HCT116 (cell line): ENCODE measurements around the gene CLEC19A. TPM values are rescaled to one million over a fixed set of nuclear protein-coding genes. Genes with fewer than 3 reads are reported as not detected.

ENCODE experiments used
- ATAC-seq: fragments of 200-7000 bp; cut with Tn5 transposase; 2 replicates; pipeline ENCODE4 v1.9.1; 2020; ENCODE audit warnings: mild to moderate bottlenecking, moderate library complexity
- BruUV-seq: library from RNA; stranded (reverse); fragments of 400-500 nt; replicated peaks from 2 replicates; lab custom pipeline; 2021; lab: Mats Ljungman, UMichigan
- CTCF ChIA-PET: fragments of 300-600 bp; sonication (Branson Sonifier 250); formaldehyde crosslinking; loops from one replicate; lab custom pipeline; 2021; ENCODE audit warnings: antibody characterized with exemption; lab: Charles Lee
- POLR2A ChIA-PET: fragments of 300-600, 350-600 bp; sonication (Branson Sonifier 250); formaldehyde crosslinking; loops from one replicate; lab custom pipeline; 2021; ENCODE audit warnings: antibody characterized with exemption; lab: Charles Lee
- RAD21 ChIA-PET, 2 experiments: fragments of 300-600 bp; sonication (Branson Sonifier 250); formaldehyde crosslinking; loops; one replicate each; lab custom pipeline; 2023; ENCODE audit warnings: low total read pairs in 2 of 2; ENCODE audit not compliant: uncharacterized antibody in 2 of 2, unreplicated experiment in 2 of 2, low non-redundant PET in 1 of 2; lab: Charles Lee
- DNase-seq: peaks from one replicate; pipeline ENCODE4 v3.0.0-alpha.2; 2010; ENCODE audit warnings: low read depth, low spot score
- H2AFZ ChIP-seq: fragments of 200-600 bp; shearing (Covaris generic), sonication (generic); 2 replicates; pipeline ENCODE4 v1.6.1; 2017; ENCODE audit warnings: low read depth, mixed run types, mixed read lengths, antibody characterized with exemption, low read length; ENCODE audit not compliant: poor library complexity, severe bottlenecking
- H3K27ac ChIP-seq: 2 replicates; pipeline ENCODE4 v1.5.1; 2012; ENCODE audit warnings: low read depth, low read length
- H3K27me3 ChIP-seq: fragments of 200-600 bp; sonication (generic); 2 replicates; pipeline ENCODE4 v1.6.1; 2016; ENCODE audit warnings: mixed run types, low read length, mixed read lengths; ENCODE audit not compliant: insufficient read depth
- H3K36me3 ChIP-seq, 2 experiments: fragments of 200-500 bp in 1 of 2; fragments of 200-600 bp in 1 of 2; sonication (Bioruptor generic) in 1 of 2; sonication (generic) in 1 of 2; 2 replicates each; pipeline versions ENCODE4 v1.5.1 to v1.6.1; 2014 to 2016; ENCODE audit warnings: low read length in 2 of 2, inconsistent platforms in 1 of 2, mixed read lengths in 1 of 2, mixed run types in 1 of 2; ENCODE audit not compliant: insufficient read depth in 2 of 2, control insufficient read depth in 1 of 2
- H3K4me1 ChIP-seq, 2 experiments: fragments of 200-600 bp in 1 of 2; sonication (generic) in 1 of 2; 2 replicates each; pipeline versions ENCODE4 v1.5.1 to v1.6.1; 2012 to 2017; ENCODE audit warnings: low read length in 2 of 2, inconsistent platforms in 1 of 2, mild to moderate bottlenecking in 1 of 2, mixed read lengths in 1 of 2, mixed run types in 1 of 2, moderate library complexity in 1 of 2; ENCODE audit not compliant: insufficient read depth in 2 of 2, control insufficient read depth in 1 of 2
- H3K4me2 ChIP-seq: fragments of 200-600 bp; sonication (generic); 2 replicates; pipeline ENCODE4 v1.6.1; 2017; ENCODE audit warnings: mixed run types, low read length, mixed read lengths
- H3K4me3 ChIP-seq, 2 experiments: fragments of 200-600 bp in 1 of 2; sonication (generic) in 1 of 2; replicated peaks in 1 of 2; 2 replicates each; pipeline ENCODE4 v1.5.1; 2011 to 2016; ENCODE audit warnings: low read length in 2 of 2, control low read depth in 1 of 2, low read depth in 1 of 2, mild to moderate bottlenecking in 1 of 2, mixed read lengths in 1 of 2, mixed run types in 1 of 2
- H3K79me2 ChIP-seq: fragments of 200-600 bp; sonication (generic); 2 replicates; pipeline ENCODE4 v1.6.1; 2017; ENCODE audit warnings: mild to moderate bottlenecking, mixed run types, low read length, moderate library complexity, mixed read lengths; ENCODE audit not compliant: insufficient read depth
- H3K9ac ChIP-seq: fragments of 200-600 bp; sonication (generic); 2 replicates; pipeline ENCODE4 v1.6.1; 2016; ENCODE audit warnings: low read length, mixed read lengths
- H3K9me2 ChIP-seq: fragments of 200-600 bp; sonication (generic), shearing (Covaris generic); 2 replicates; pipeline ENCODE4 v1.6.1; 2017; ENCODE audit warnings: mixed run types, mild to moderate bottlenecking, moderate library complexity; ENCODE audit not compliant: insufficient read depth
- H3K9me3 ChIP-seq, 2 experiments: fragments of 200-500 bp in 1 of 2; fragments of 200-600 bp in 1 of 2; sonication (Bioruptor generic) in 1 of 2; sonication (generic) in 1 of 2; 2 replicates each; pipeline ENCODE4 v1.6.1; 2014 to 2017; ENCODE audit warnings: low read length in 2 of 2, mixed read lengths in 2 of 2, inconsistent platforms in 1 of 2, low read depth in 1 of 2, mild to moderate bottlenecking in 1 of 2, mixed run types in 1 of 2, moderate library complexity in 1 of 2; ENCODE audit not compliant: control insufficient read depth in 1 of 2, insufficient read depth in 1 of 2
- H4K20me1 ChIP-seq: fragments of 200-600 bp; sonication (generic), shearing (Covaris generic); 2 replicates; pipeline ENCODE4 v1.6.1; 2017; ENCODE audit warnings: mixed run types, mild to moderate bottlenecking, moderate library complexity; ENCODE audit not compliant: insufficient read depth
- ATF3 ChIP-seq: IDR thresholded peaks from 2 replicates; pipeline ENCODE4 v1.6.1; 2012
- CBX3 ChIP-seq: IDR thresholded peaks from 2 replicates; pipeline ENCODE4 v1.6.1; 2012; ENCODE audit warnings: low read depth
- CEBPB ChIP-seq: IDR thresholded peaks from 2 replicates; pipeline ENCODE4 v1.6.1; 2012; ENCODE audit warnings: low read depth
- CTCF ChIP-seq, 3 experiments: fragments of 200-600 bp in 1 of 3; sonication (generic) in 1 of 3; IDR thresholded peaks in 2 of 3; conservative IDR thresholded peaks in 1 of 3; 2 replicates each; pipeline ENCODE4 v1.5.1; 2012 to 2017; ENCODE audit warnings: low read depth in 2 of 3, low read length in 2 of 3, antibody characterized with exemption in 1 of 3, borderline replicate concordance in 1 of 3, control low read depth in 1 of 3, mild to moderate bottlenecking in 1 of 3, mixed read lengths in 1 of 3, mixed run types in 1 of 3, moderate library complexity in 1 of 3; ENCODE audit not compliant: insufficient read depth in 1 of 3
- EGR1 ChIP-seq: IDR thresholded peaks from 2 replicates; pipeline ENCODE4 v1.6.1; 2012; ENCODE audit warnings: low read depth
- ELF1 ChIP-seq: IDR thresholded peaks from 2 replicates; pipeline ENCODE4 v1.6.1; 2012; ENCODE audit warnings: low read depth, borderline replicate concordance
- EZH2 ChIP-seq: fragments of 200-600 bp; sonication (generic); IDR thresholded peaks from 2 replicates; pipeline ENCODE4 v1.6.1; 2017; ENCODE audit warnings: antibody characterized with exemption, mixed run types
- FOSL1 ChIP-seq: IDR thresholded peaks from 2 replicates; pipeline ENCODE4 v1.6.1; 2012; ENCODE audit warnings: low read depth
- MAX ChIP-seq: IDR thresholded peaks from 2 replicates; pipeline ENCODE4 v1.6.1; 2012
- POLR2A ChIP-seq: IDR thresholded peaks from 2 replicates; pipeline ENCODE4 v1.7.0; 2011; ENCODE audit warnings: borderline replicate concordance; ENCODE audit not compliant: insufficient read depth, insufficient read length; ENCODE audit errors: extremely low read depth
- REST ChIP-seq: IDR thresholded peaks from 2 replicates; pipeline ENCODE4 v1.6.1; 2012; ENCODE audit warnings: low read depth
- SIN3A ChIP-seq: IDR thresholded peaks from 2 replicates; pipeline ENCODE4 v1.6.1; 2012; ENCODE audit warnings: low read depth
- SRF ChIP-seq: IDR thresholded peaks from 2 replicates; pipeline ENCODE4 v1.6.1; 2012; ENCODE audit warnings: low read depth
- TCF7L2 ChIP-seq: IDR thresholded peaks from 2 replicates; pipeline ENCODE4 v1.7.0; 2011; ENCODE audit warnings: borderline replicate concordance, inconsistent platforms; ENCODE audit not compliant: insufficient read depth, insufficient read length; ENCODE audit errors: extremely low read depth
- YY1 ChIP-seq: IDR thresholded peaks from 2 replicates; pipeline ENCODE4 v1.6.1; 2011; ENCODE audit warnings: low read length, low read depth, moderate library complexity, mild to moderate bottlenecking; ENCODE audit not compliant: insufficient replicate concordance; ENCODE audit errors: extremely low read depth
- ZFX ChIP-seq: fragments of 450-650 bp; IDR thresholded peaks from 2 replicates; pipeline ENCODE4 v1.6.1; 2017
- ZNF274 ChIP-seq: fragments of 200-500 bp; sonication (Bioruptor generic); IDR thresholded peaks from 2 replicates; pipeline ENCODE4 v1.6.1; 2014; ENCODE audit warnings: mild to moderate bottlenecking, low read depth, low read length, inconsistent platforms
- intact Hi-C: fragments of 100-400 bp; cut with micrococcal nuclease; formaldehyde crosslinking; loops from 2 replicates; pipeline ENCODE4 v1.10.0; 2022
- total RNA-seq: library from RNA; stranded (reverse); gene quantifications from one replicate; pipeline ENCODE4 v1.2.1, GENCODE V29; 2021; ENCODE audit not compliant: unreplicated experiment

Gene CLEC19A
- total RNA-seq, 1 experiment from 2014 or later, result not detected

- H3K4me1 ChIP-seq, result peaks cover 0 to 5% of the 10 kb centered on the region in 2 experiments; a peak in 1 of 4 replicates
- no peak overlapping the region for H3K9ac ChIP-seq
- no peaks in the 10 kb centered on the region for H3K36me3 ChIP-seq
- DNase-seq (no peak), ATAC-seq (peak; percentile 44; the same call in 1 of the 2 replicates)
- no peaks in the 10 kb centered on the region for H3K79me2 ChIP-seq
- H3K4me3 ChIP-seq, result no peak overlapping the region
- no peaks in the 10 kb centered on the region for H3K9me2 ChIP-seq
- BruUV-seq, result no TSS peak
- no peak overlapping the region for H3K27ac ChIP-seq
- no peaks in the 10 kb centered on the region for H3K9me3 ChIP-seq
- H3K4me2 ChIP-seq, result no peak overlapping the region
- CTCF ChIA-PET, result interaction anchor here (0.7 kb wide), 1 partner anchor 1760 kb away, joined by 3 read pairs; no protein-coding TSS in a partner anchor
- no peaks in the 10 kb centered on the region for H4K20me1 ChIP-seq
- intact Hi-C loops, result no loop called here
- H3K27me3 ChIP-seq, result no peaks in the 10 kb centered on the region
- TF ChIP-seq SRF (no peak), TCF7L2 (no peak), SIN3A (no peak), POLR2A (no peak), CTCF (IDR thresholded peaks at IDR 0.05 in 2 of 3, conservative IDR thresholded peaks at IDR 0.05 in 1 of 3; ENCODE audit: borderline replicate concordance in 1 of 3, insufficient read depth in 1 of 3, low read depth in 2 of 3, low read length in 2 of 3) (no peak), EZH2 (no peak), FOSL1 (no peak), REST (no peak), ATF3 (no peak), ZNF274 (no peak), YY1 (no peak), EGR1 (no peak), CEBPB (no peak), MAX (no peak), ZFX (no peak), CBX3 (no peak), ELF1 (no peak)
- H2AFZ ChIP-seq, result no peak overlapping the region
- POLR2A ChIA-PET, result no interaction called here
- RAD21 ChIA-PET, result no interaction called here
Measured at GRCh38 chr16:19304750-19305149, 19.2 kb downstream of the CLEC19A start.
